K562 (cell line): ENCODE measurements around the gene CMIP. TPM values are rescaled to one million over a fixed set of nuclear protein-coding genes. Genes with fewer than 3 reads are reported as not detected.

Experiments
- ARHGAP35 ChIP-seq: fragments of 450-650 bp; IDR thresholded peaks from 2 replicates; pipeline ENCODE4 v1.6.1; 2018; ENCODE audit not compliant: partially characterized antibody
- ARID4B ChIP-seq: sonication (generic); formaldehyde crosslinking; IDR thresholded peaks from 2 replicates; pipeline ENCODE4 v1.8.0; 2022; ENCODE audit warnings: mild to moderate bottlenecking, missing genetic modification reagents
- CSDE1 ChIP-seq, 2 experiments: fragments of 450-650 bp; IDR thresholded peaks; 2 replicates each; pipeline ENCODE4 v1.6.1; 2016; ENCODE audit warnings: mild to moderate bottlenecking in 1 of 2
- E2F4 ChIP-seq: sonication (generic); formaldehyde crosslinking; IDR thresholded peaks from 2 replicates; pipeline ENCODE4 v1.8.0; 2022; ENCODE audit warnings: mild to moderate bottlenecking, low read depth, missing genetic modification reagents
- ETS1 ChIP-seq: conservative IDR thresholded peaks from 2 replicates; pipeline ENCODE4 v1.6.1; 2011; ENCODE audit warnings: low read depth, mild to moderate bottlenecking, low read length; ENCODE audit not compliant: control insufficient read depth
- KAT8 ChIP-seq: fragments of 450-650 bp; IDR thresholded peaks from 2 replicates; pipeline ENCODE4 v1.6.1; 2016; ENCODE audit warnings: low read depth, mild to moderate bottlenecking
- KHSRP ChIP-seq: fragments of 450-650 bp; IDR thresholded peaks from 2 replicates; pipeline ENCODE4 v1.6.1; 2017
- KLF16 ChIP-seq: IDR thresholded peaks from 2 replicates; pipeline ENCODE4 v1.6.1; 2016; ENCODE audit warnings: antibody characterized with exemption
- MYBL2 ChIP-seq, 2 experiments: fragments of 450-650 bp in 1 of 2; sonication (generic) in 1 of 2; formaldehyde crosslinking in 1 of 2; IDR thresholded peaks; 2 replicates each; pipeline versions ENCODE4 v1.6.1 to v1.8.1; 2017 to 2022; ENCODE audit warnings: borderline replicate concordance in 1 of 2, inconsistent platforms in 1 of 2, low read depth in 1 of 2, mild to moderate bottlenecking in 1 of 2, missing genetic modification reagents in 1 of 2, moderate library complexity in 1 of 2
- RBFOX2 ChIP-seq: fragments of 200-400 bp; formaldehyde crosslinking; IDR thresholded peaks from 2 replicates; pipeline ENCODE4 v1.6.1; 2017; ENCODE audit warnings: low read depth, mild to moderate bottlenecking, low read length, moderate library complexity
- RBM25 ChIP-seq: fragments of 200-400 bp; formaldehyde crosslinking; IDR thresholded peaks from 2 replicates; pipeline ENCODE4 v1.6.1; 2018; ENCODE audit warnings: low read length, low read depth, moderate library complexity; ENCODE audit not compliant: severe bottlenecking
- SAFB2 ChIP-seq: fragments of 200-400 bp; formaldehyde crosslinking; IDR thresholded peaks from 2 replicates; pipeline ENCODE4 v1.6.1; 2018; ENCODE audit warnings: borderline replicate concordance, low read length, low read depth, moderate library complexity; ENCODE audit not compliant: severe bottlenecking
- SMARCE1 ChIP-seq: fragments of 450-650 bp; IDR thresholded peaks from 2 replicates; pipeline ENCODE4 v1.7.1; 2016; ENCODE audit warnings: mild to moderate bottlenecking
- SRSF9 ChIP-seq: fragments of 200-400 bp; formaldehyde crosslinking; IDR thresholded peaks from 2 replicates; pipeline ENCODE4 v1.6.1; 2017; ENCODE audit warnings: low read depth, low read length, borderline replicate concordance
- THRA ChIP-seq: fragments of 450-650 bp; IDR thresholded peaks from 2 replicates; pipeline ENCODE4 v1.6.1; 2017; ENCODE audit warnings: mild to moderate bottlenecking, moderate library complexity
- ZNF280B ChIP-seq: fragments of 250-450 bp; sonication (Bioruptor Pico); IDR thresholded peaks from 2 replicates; pipeline ENCODE4 v1.5.1; 2021; ENCODE audit warnings: mild to moderate bottlenecking
- ZNF76 ChIP-seq: fragments of 250-450 bp; sonication (Bioruptor Pico); IDR thresholded peaks from 2 replicates; pipeline ENCODE4 v1.4.0; 2020; ENCODE audit warnings: mild to moderate bottlenecking, moderate library complexity, borderline replicate concordance
- ZNF764 ChIP-seq: fragments of 250-450 bp; sonication (Bioruptor Pico); IDR thresholded peaks from 2 replicates; pipeline ENCODE4 v1.4.0; 2020; ENCODE audit warnings: low read depth, mild to moderate bottlenecking, moderate library complexity
- polyA plus RNA-seq, 8 experiments: library from polyadenylated mRNA; depleted of rRNA in 4 of 8; stranded (reverse) in 5 of 8; unstranded in 3 of 8; fragments of >200 nt; fragmentation: Nextera tagmentation in 2 of 8; fragmentation: Illumina TruSeq in 1 of 8; extraction: Ambion mirVana in 2 of 8; extraction: Trizol in 1 of 8; gene quantifications; 2 replicates each; pipeline versions ENCODE4 v1.2.1 to v1.2.3, GENCODE V29; 2011 to 2014; ENCODE audit warnings: inconsistent platforms in 1 of 8, missing spikeins in 1 of 8
- total RNA-seq, 7 experiments: library from RNA; depleted of rRNA in 6 of 7; stranded (reverse); fragments of >200 nt in 6 of 7; fragmentation: Illumina TruSeq in 2 of 7; extraction: Trizol in 2 of 7; gene quantifications; 2 replicates each; pipeline versions ENCODE4 v1.2.1 to v1.2.3, GENCODE V29; 2011 to 2021; ENCODE audit warnings: low replicate concordance in 1 of 7

Gene CMIP
- total and polyA plus RNA-seq, 9 of the 15 experiments (the other 6 are each of a cell fraction or from before 2014, with no cell fraction given): 0.94 to 82.5 (median 10.3) TPM

- peak; percentile 81 for TF ChIP-seq KLF16
- no peak for TF ChIP-seq CSDE1 (IDR thresholded peaks at IDR 0.05)
- TF ChIP-seq MYBL2 (IDR thresholded peaks at IDR 0.05; ENCODE audit: low read depth): no peak
- TF ChIP-seq MYBL2 (CRISPR knock-in tag; IDR thresholded peaks at IDR 0.05; ENCODE audit: borderline replicate concordance): no peak
- TF ChIP-seq RBM25: no peak
- TF ChIP-seq THRA: no peak
- TF ChIP-seq KHSRP: no peak
- no peak for TF ChIP-seq SAFB2
- 0 out of 2 replicates have a peak, but pooled peaks have one; percentile 21 for TF ChIP-seq RBFOX2
- peak; percentile 78; the same call in 1 of the 2 replicates for TF ChIP-seq ETS1
- TF ChIP-seq ZNF76 (CRISPR knock-in tag): no peak
- no peak for TF ChIP-seq ARHGAP35
- no peak for TF ChIP-seq ZNF280B (CRISPR knock-in tag)
- no peak for TF ChIP-seq KAT8
- TF ChIP-seq ARID4B (CRISPR knock-in tag): no peak
- no peak for TF ChIP-seq SRSF9
- no peak for TF ChIP-seq E2F4 (CRISPR knock-in tag)
- TF ChIP-seq SMARCE1: peak; percentile 90
- no peak; the same call in 1 of the 2 replicates for TF ChIP-seq ZNF764 (CRISPR knock-in tag)
These were observed 36.7 kb downstream of the CMIP start (continued) for GRCh38 chr16:81481207-81481821.
